ENCODE data around the gene ZNF771.
"Not testable (repeated sequence)": the region's sequence is repeated elsewhere in the genome, so short reads cannot be mapped to it uniquely, and the experiment has no call there.

DNA sequence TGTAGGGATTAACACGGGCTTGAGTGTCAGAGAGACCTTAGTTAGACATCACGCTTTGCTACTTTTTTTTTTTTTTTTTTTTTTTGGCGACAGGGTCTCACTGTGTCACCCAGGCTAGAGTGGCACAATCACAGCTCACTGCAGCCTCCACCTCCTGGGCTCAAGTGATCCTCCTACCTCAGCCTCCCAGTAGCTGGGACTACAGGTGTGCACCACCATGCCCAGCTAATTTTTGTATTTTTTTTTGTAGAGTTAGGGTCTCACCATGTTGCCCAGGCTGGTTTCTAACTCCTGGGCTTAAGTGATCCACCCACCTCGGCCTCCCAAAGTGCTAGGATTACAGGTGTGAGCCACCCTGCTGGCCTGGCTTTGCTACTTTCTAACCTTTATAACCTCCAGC, 10.8 kb upstream of the ZNF771 start:
- TF ChIP-seq, protein P1, sequence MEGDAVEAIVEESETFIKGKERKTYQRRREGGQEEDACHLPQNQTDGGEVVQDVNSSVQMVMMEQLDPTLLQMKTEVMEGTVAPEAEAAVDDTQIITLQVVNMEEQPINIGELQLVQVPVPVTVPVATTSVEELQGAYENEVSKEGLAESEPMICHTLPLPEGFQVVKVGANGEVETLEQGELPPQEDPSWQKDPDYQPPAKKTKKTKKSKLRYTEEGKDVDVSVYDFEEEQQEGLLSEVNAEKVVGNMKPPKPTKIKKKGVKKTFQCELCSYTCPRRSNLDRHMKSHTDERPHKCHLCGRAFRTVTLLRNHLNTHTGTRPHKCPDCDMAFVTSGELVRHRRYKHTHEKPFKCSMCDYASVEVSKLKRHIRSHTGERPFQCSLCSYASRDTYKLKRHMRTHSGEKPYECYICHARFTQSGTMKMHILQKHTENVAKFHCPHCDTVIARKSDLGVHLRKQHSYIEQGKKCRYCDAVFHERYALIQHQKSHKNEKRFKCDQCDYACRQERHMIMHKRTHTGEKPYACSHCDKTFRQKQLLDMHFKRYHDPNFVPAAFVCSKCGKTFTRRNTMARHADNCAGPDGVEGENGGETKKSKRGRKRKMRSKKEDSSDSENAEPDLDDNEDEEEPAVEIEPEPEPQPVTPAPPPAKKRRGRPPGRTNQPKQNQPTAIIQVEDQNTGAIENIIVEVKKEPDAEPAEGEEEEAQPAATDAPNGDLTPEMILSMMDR (IDR thresholded peaks at IDR 0.05): not testable (repeated sequence)
- not testable (repeated sequence) for TF ChIP-seq POLR2AphosphoS5 (IDR thresholded peaks at IDR 0.05)

Measured in prostate gland (tissue), 2 donors.